ENCODE results near the gene HERC4. TPM values are rescaled to one million over a fixed set of nuclear protein-coding genes. Genes with fewer than 3 reads are reported as not detected.

The HERC4 gene
- total RNA-seq, 3 donors from 2014 or later (not counting 1 experiment from before 2014, with no cell fraction given) = 78.4 to 104 (median 83.9) TPM

- Histone ChIP-seq H3K9me3 (ENCODE audit: control insufficient read depth, insufficient read depth, low read length) (no peaks in the 10 kb centered on the region), H3K27me3 (ENCODE audit: control insufficient read depth, insufficient read depth, low read length) (no peaks in the 10 kb centered on the region), H3K4me3 (ENCODE audit: low read length) (no peak overlapping the region), H3K36me3 (ENCODE audit: control insufficient read depth, insufficient read depth, low read length) (peaks cover 35% of the 10 kb centered on the region), H3K27ac (ENCODE audit: low read length) (no peak overlapping the region), H3K4me1 (ENCODE audit: control insufficient read depth, insufficient read depth, low read length) (no peaks in the 10 kb centered on the region)
- Mint-ChIP-seq H3K27me3 (ENCODE audit: low read depth in 2 of 2) (no peaks in the 10 kb centered on the region), H3K27ac (peak overlapping the region in 1 of 2 donors; percentile 69), H3K4me1 (peaks cover 8 to 18% of the 10 kb centered on the region in 2 donors), H3K36me3 (peaks cover 17% of the 10 kb centered on the region), H3K4me3 (no peak overlapping the region), H3K9me3 (peaks cover 0 to 4% of the 10 kb centered on the region in 2 donors)
- TF ChIP-seq CTCF (IDR thresholded peaks at IDR 0.05) = no peak
- intact Hi-C loops (cut with micrococcal nuclease) = no loop called here
- no peak for DNase-seq
- ATAC-seq = no peak
- WGBS (ENCODE audit: insufficient coverage) = 97% methylated on average over 11 of the region's 11 CpGs
These were observed 64.6 kb downstream of the HERC4 start for GRCh38 chr10:68010426-68010940.

DNA sequence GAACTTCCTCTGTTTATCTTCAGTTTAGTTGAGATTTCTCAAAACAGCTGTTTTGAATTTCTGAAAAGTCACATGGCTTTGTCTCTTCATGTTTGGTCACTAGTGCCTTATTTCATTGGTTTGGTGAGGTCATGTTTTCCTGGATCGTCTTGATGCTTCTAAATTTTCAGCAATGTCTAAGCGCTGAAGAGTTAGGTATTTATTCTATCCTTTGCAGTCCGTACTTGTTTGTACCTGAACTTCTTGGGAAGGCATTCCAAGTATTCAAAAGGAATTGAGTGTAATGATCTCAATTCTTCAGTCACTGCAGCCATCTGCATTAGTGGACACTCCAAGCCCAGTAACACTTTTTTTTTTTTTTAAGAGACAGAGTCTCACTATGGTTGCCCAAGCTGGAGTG is 67.7 kb downstream of the HERC4 start:
- no peaks in the 10 kb centered on the region for H3K4me1 ChIP-seq (ENCODE audit: control insufficient read depth, insufficient read depth, low read length)
- peaks cover 17% of the 10 kb centered on the region for H3K36me3 Mint-ChIP-seq
- no peaks in the 10 kb centered on the region for H3K9me3 ChIP-seq (ENCODE audit: control insufficient read depth, insufficient read depth, low read length)
- ATAC-seq = no peak
- H3K27me3 ChIP-seq (ENCODE audit: control insufficient read depth, insufficient read depth, low read length) = no peaks in the 10 kb centered on the region
- H3K4me1 Mint-ChIP-seq = peaks cover 8 to 13% of the 10 kb centered on the region in 2 donors
- no peak overlapping the region for H3K4me3 ChIP-seq (ENCODE audit: low read length)
- H3K9me3 Mint-ChIP-seq = peaks cover 0 to 4% of the 10 kb centered on the region in 2 donors
- peaks cover 23% of the 10 kb centered on the region for H3K36me3 ChIP-seq (ENCODE audit: control insufficient read depth, insufficient read depth, low read length)
- H3K27ac Mint-ChIP-seq = no peak overlapping the region
- TF ChIP-seq CTCF (IDR thresholded peaks at IDR 0.05) = no peak
- H3K4me3 Mint-ChIP-seq = no peak overlapping the region
- intact Hi-C loops (cut with micrococcal nuclease) = no loop called here
- H3K27me3 Mint-ChIP-seq (ENCODE audit: low read depth in 2 of 2) = no peaks in the 10 kb centered on the region
- no peak for DNase-seq
- 95% methylated on average over 3 of the region's 3 CpGs for WGBS (ENCODE audit: insufficient coverage)
- no peak overlapping the region for H3K27ac ChIP-seq (ENCODE audit: low read length)

DNA sequence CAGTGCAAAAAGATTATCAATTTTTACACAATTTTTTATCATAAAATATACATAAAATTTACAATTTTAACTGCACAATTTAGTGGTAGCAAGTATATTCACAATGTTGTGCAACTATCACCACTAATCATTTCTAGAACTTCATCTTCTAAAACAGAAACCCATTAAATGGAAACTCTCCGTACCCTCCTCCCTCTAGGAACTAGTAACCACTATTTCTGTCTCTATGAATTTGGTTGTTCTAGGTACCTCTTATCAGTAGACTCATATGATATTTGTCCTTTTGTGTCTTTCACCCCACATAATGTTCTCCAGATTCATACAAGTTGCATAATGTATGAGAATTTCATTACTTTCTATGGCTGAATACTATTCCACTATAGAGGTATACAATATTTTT is 73.5 kb downstream of the HERC4 start:
- Histone ChIP-seq H3K4me1 (ENCODE audit: control insufficient read depth, insufficient read depth, low read length) (no peaks in the 10 kb centered on the region), H3K36me3 (ENCODE audit: control insufficient read depth, insufficient read depth, low read length) (peaks cover 6% of the 10 kb centered on the region), H3K9me3 (ENCODE audit: control insufficient read depth, insufficient read depth, low read length) (no peaks in the 10 kb centered on the region), H3K27ac (ENCODE audit: low read length) (no peak overlapping the region), H3K27me3 (ENCODE audit: control insufficient read depth, insufficient read depth, low read length) (no peaks in the 10 kb centered on the region), H3K4me3 (ENCODE audit: low read length) (no peak overlapping the region)
- H3K4me3 Mint-ChIP-seq = no peak overlapping the region
- H3K36me3 Mint-ChIP-seq = no peaks in the 10 kb centered on the region
- peaks cover 0 to under 1% of the 10 kb centered on the region in 2 donors for H3K4me1 Mint-ChIP-seq
- intact Hi-C loops (cut with micrococcal nuclease) = no loop called here
- DNase-seq (no peak), ATAC-seq (no peak)
- no peaks in the 10 kb centered on the region for H3K9me3 Mint-ChIP-seq
- no peak for TF ChIP-seq CTCF (IDR thresholded peaks at IDR 0.05)
- H3K27ac Mint-ChIP-seq = peak overlapping the region in 1 of 2 donors; percentile 3
- 75% methylated on average over 1 of the region's 1 CpG for WGBS (ENCODE audit: insufficient coverage)
- no peaks in the 10 kb centered on the region for H3K27me3 Mint-ChIP-seq (ENCODE audit: low read depth in 2 of 2)

DNA sequence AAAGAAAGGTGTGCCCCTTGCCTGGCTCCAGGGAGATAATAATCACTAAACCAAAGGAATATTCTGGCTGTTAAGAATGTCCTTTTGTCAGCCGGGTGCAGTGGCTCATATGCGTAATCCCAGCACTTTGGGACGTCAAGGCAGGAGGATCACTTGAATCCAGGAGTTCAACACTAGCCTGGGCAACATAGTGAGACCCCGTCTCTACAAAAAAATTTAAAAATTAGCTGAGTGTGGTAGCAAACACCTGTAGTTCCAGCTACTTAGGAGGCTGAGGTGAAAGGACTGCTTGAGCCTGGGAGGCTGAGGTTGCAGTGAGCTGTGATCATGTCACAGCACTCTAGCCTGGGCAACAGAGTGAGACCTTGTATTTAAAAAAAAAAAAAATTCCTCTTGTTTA is 74.1 kb downstream of the HERC4 start:
- no peaks in the 10 kb centered on the region for H3K27me3 Mint-ChIP-seq (ENCODE audit: low read depth in 2 of 2)
- no peak for DNase-seq
- Histone ChIP-seq H3K27ac (ENCODE audit: low read length) (no peak overlapping the region), H3K4me1 (ENCODE audit: control insufficient read depth, insufficient read depth, low read length) (no peaks in the 10 kb centered on the region), H3K4me3 (ENCODE audit: low read length) (no peak overlapping the region), H3K27me3 (ENCODE audit: control insufficient read depth, insufficient read depth, low read length) (no peaks in the 10 kb centered on the region), H3K9me3 (ENCODE audit: control insufficient read depth, insufficient read depth, low read length) (no peaks in the 10 kb centered on the region), H3K36me3 (ENCODE audit: control insufficient read depth, insufficient read depth, low read length) (peaks cover 10% of the 10 kb centered on the region)
- H3K4me1 Mint-ChIP-seq = no peaks in the 10 kb centered on the region
- no peak overlapping the region for H3K27ac Mint-ChIP-seq
- H3K4me3 Mint-ChIP-seq = no peak overlapping the region
- no peaks in the 10 kb centered on the region for H3K36me3 Mint-ChIP-seq
- no peak for ATAC-seq
- TF ChIP-seq CTCF (IDR thresholded peaks at IDR 0.05) = no peak
- no peaks in the 10 kb centered on the region for H3K9me3 Mint-ChIP-seq
- intact Hi-C loops (cut with micrococcal nuclease) = no loop called here
- WGBS (ENCODE audit: insufficient coverage) = 97% methylated on average over 4 of the region's 4 CpGs

All from natural killer cell (primary cell).